Mesothelial cell of epicardium (in vitro differentiated cells): ENCODE data around the gene SLC22A23. TPM values are rescaled to one million over a fixed set of nuclear protein-coding genes. Genes with fewer than 3 reads are reported as not detected.

Experiments
- DNase-seq, 2 experiments: peaks; one replicate each; pipeline ENCODE4 v3.0.0; 2021; ENCODE audit warnings: low spot score in 2 of 2; ENCODE audit not compliant: unreplicated experiment in 2 of 2
- H3K27ac Mint-ChIP-seq: 2 replicates; pipeline ENCODE4 v1.8.0; 2021; ENCODE audit warnings: mixed read lengths
- H3K27me3 Mint-ChIP-seq: 2 replicates; pipeline ENCODE4 v1.8.0; 2021; ENCODE audit warnings: low read depth, mixed read lengths
- H3K36me3 Mint-ChIP-seq: 2 replicates; pipeline ENCODE4 v1.8.0; 2021; ENCODE audit warnings: mixed read lengths
- H3K4me1 Mint-ChIP-seq: 2 replicates; pipeline ENCODE4 v1.8.0; 2021; ENCODE audit warnings: mixed read lengths
- H3K4me3 Mint-ChIP-seq: 2 replicates; pipeline ENCODE4 v1.8.0; 2021; ENCODE audit warnings: mild to moderate bottlenecking, moderate library complexity, mixed read lengths
- H3K9me3 Mint-ChIP-seq: 2 replicates; pipeline ENCODE4 v1.8.0; 2021; ENCODE audit warnings: mixed read lengths
- CTCF ChIP-seq: fragments of 200-600 bp; sonication (generic); IDR thresholded peaks from one replicate; pipeline ENCODE4 v1.5.0; 2021; ENCODE audit warnings: antibody characterized with exemption; ENCODE audit not compliant: unreplicated experiment
- total RNA-seq: library from RNA; stranded (reverse); gene quantifications from 3 replicates; pipeline ENCODE4 v1.2.1, GENCODE V29; 2021

SLC22A23 gene
- total RNA-seq, 1 donor from 2014 or later = 25.0 TPM

GRCh38 chr6:3301506-3301905 lies 155.3 kb downstream of the SLC22A23 start:
- Mint-ChIP-seq H3K4me1 (no peaks in the 10 kb centered on the region), H3K4me3 (no peak overlapping the region), H3K36me3 (peaks cover 41% of the 10 kb centered on the region)

GRCh38 chr6:3299221-3299620 lies 157.6 kb downstream of the SLC22A23 start:
- Mint-ChIP-seq H3K36me3 (peaks cover 24% of the 10 kb centered on the region), H3K9me3 (peaks cover 19% of the 10 kb centered on the region), H3K27ac (no peak overlapping the region), H3K4me1 (no peaks in the 10 kb centered on the region), H3K27me3 (no peaks in the 10 kb centered on the region), H3K4me3 (no peak overlapping the region)
- no peak for DNase-seq
- TF ChIP-seq CTCF = no peak

More at GRCh38 chr6:3301506-3301905, 155.3 kb downstream of the SLC22A23 start:
- Mint-ChIP-seq H3K27ac (no peak overlapping the region), H3K9me3 (peaks cover 26% of the 10 kb centered on the region), H3K27me3 (no peaks in the 10 kb centered on the region)
- TF ChIP-seq CTCF = no peak
- DNase-seq = no peak

GRCh38 chr6:3297909-3298308 lies 158.9 kb downstream of the SLC22A23 start:
- Mint-ChIP-seq H3K9me3 (peaks cover 11% of the 10 kb centered on the region), H3K27ac (no peak overlapping the region), H3K4me3 (no peak overlapping the region), H3K4me1 (no peaks in the 10 kb centered on the region), H3K27me3 (no peaks in the 10 kb centered on the region), H3K36me3 (peaks cover 16% of the 10 kb centered on the region)
- DNase-seq = no peak
- TF ChIP-seq CTCF = no peak

GRCh38 chr6:3297006-3297405 lies 159.8 kb downstream of the SLC22A23 start:
- no peak for TF ChIP-seq CTCF
- Mint-ChIP-seq H3K27me3 (no peaks in the 10 kb centered on the region), H3K4me3 (no peak overlapping the region), H3K27ac (no peak overlapping the region), H3K4me1 (no peaks in the 10 kb centered on the region), H3K9me3 (peaks cover 2% of the 10 kb centered on the region), H3K36me3 (peaks cover 7% of the 10 kb centered on the region)
- DNase-seq = no peak

- TF ChIP-seq CTCF = no peak
- DNase-seq = no peak
- Mint-ChIP-seq H3K36me3 (peaks cover 5% of the 10 kb centered on the region), H3K4me3 (no peak overlapping the region), H3K27me3 (no peaks in the 10 kb centered on the region), H3K4me1 (no peaks in the 10 kb centered on the region), H3K9me3 (no peaks in the 10 kb centered on the region), H3K27ac (no peak overlapping the region)
These were observed 160.3 kb downstream of the SLC22A23 start for GRCh38 chr6:3296537-3296936.

- H3K4me1 Mint-ChIP-seq = no peaks in the 10 kb centered on the region
- no peak for TF ChIP-seq CTCF
- no peaks in the 10 kb centered on the region for H3K27me3 Mint-ChIP-seq
- H3K36me3 Mint-ChIP-seq = peaks cover 5% of the 10 kb centered on the region
- DNase-seq = no peak
- no peak overlapping the region for H3K4me3 Mint-ChIP-seq
- no peak overlapping the region for H3K27ac Mint-ChIP-seq
- H3K9me3 Mint-ChIP-seq = no peaks in the 10 kb centered on the region
These were observed 160.8 kb downstream of the SLC22A23 start for GRCh38 chr6:3296078-3296477.
